Body of pancreas (tissue), 4 donors: ENCODE measurements around the gene SYNGR4.

ENCODE experiments used
- POLR2A ChIP-seq, 3 donors: fragments of 450-650 bp; IDR thresholded peaks; one replicate each; pipeline ENCODE4 v1.6.1; 2016; ENCODE audit warnings: antibody characterized with exemption in 3 of 3, mild to moderate bottlenecking in 2 of 3
- TF ChIP-seq, protein P1 (sequence below), 7 experiments: fragments of 450-650 bp in 4 of 7; fragments of 200-600 bp in 3 of 7; sonication (generic) in 3 of 7; IDR thresholded peaks; one replicate each; pipeline ENCODE4 v1.5.1; 2016 to 2019; ENCODE audit warnings: antibody characterized with exemption in 7 of 7

DNA sequence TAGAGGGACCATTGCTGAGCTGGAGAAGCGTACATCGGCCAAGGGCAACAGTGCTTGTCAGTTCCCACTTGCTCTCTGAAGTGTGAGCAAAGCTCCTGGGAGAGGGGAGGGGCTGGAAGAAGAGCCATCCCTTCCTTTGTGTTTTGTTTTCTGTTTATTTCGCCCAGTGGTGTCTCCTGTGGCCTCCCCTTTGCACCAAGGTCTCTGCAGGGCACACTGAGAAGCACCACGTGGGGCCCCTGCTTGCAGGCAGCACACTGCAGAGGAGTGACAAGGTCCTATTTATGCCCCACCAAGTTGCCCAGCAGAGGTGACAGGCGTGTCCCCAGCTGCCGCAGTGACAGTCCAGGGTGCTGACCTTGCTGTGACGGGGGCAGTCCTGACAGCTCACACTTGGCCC lies 53.3 kb downstream of the SYNGR4 start:
- TF ChIP-seq, protein P1, sequence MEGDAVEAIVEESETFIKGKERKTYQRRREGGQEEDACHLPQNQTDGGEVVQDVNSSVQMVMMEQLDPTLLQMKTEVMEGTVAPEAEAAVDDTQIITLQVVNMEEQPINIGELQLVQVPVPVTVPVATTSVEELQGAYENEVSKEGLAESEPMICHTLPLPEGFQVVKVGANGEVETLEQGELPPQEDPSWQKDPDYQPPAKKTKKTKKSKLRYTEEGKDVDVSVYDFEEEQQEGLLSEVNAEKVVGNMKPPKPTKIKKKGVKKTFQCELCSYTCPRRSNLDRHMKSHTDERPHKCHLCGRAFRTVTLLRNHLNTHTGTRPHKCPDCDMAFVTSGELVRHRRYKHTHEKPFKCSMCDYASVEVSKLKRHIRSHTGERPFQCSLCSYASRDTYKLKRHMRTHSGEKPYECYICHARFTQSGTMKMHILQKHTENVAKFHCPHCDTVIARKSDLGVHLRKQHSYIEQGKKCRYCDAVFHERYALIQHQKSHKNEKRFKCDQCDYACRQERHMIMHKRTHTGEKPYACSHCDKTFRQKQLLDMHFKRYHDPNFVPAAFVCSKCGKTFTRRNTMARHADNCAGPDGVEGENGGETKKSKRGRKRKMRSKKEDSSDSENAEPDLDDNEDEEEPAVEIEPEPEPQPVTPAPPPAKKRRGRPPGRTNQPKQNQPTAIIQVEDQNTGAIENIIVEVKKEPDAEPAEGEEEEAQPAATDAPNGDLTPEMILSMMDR (IDR thresholded peaks at IDR 0.05): no peak
- TF ChIP-seq POLR2A (IDR thresholded peaks at IDR 0.05): no peak
